Measurements from ENCODE around the gene RBL2.
"Not testable (repeated sequence)": the region's sequence is repeated elsewhere in the genome, so short reads cannot be mapped to it uniquely, and the experiment has no call there.

The RBL2 gene

DNA sequence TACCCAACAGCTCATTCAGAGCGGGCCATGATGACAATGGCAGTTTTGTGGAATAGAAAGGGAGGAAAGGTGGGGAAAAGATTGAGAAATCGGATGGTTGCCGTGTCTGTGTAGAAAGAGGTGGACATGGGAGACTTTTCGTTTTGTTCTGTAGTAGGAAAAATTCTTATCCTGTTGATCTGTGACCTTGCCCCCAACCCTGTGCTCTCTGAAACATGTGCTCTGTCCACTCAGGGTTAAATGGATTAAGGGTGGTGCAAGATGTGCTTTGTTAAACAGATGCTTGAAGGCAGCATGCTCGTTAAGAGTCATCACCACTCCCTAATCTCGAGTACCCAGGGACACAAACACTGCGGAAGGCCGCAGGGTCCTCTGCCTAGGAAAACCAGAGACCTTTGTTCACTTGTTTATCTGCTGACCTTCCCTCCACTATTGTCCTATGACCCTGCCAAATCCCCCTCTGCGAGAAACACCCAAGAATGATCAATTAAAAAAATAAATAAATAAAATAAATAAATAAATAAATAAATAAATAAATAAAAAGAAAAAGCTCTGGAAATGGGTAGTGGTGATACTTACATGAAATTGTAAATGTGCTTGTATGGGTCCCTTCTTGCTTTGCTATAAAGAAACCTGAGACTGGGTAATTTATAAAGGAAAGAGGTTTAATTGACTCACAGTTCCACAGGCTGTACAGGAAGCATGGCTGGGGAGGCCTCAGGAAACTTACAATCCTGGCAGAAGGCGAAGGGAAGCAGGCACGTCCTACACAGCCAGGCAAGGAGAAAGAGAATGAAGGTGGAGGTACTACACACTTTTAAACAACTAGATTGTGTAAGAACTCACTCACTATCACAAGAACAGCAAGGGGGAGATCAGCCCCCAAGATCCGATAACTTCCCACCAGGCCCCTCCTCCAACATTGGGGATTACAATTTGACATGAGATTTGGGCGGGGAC, 105.8 kb downstream of the RBL2 start:
- not testable (repeated sequence) for DNase-seq
